SK-N-SH (cell line): ENCODE measurements around the gene IGFBP7. TPM values are rescaled to one million over a fixed set of nuclear protein-coding genes. Genes with fewer than 3 reads are reported as not detected.
A peak's percentile ranks its signal among the peaks of the same experiment; 100 is the strongest.

Experiments used
- CTCF ChIA-PET: fragments of 300-600, 350-600 bp; formaldehyde crosslinking; extraction: SDS; loops from one replicate; lab custom pipeline; 2021; lab: Yijun Ruan, JAX
- POLR2A ChIA-PET: fragments of 350-600 bp; sonication (Branson Sonifier 250); formaldehyde crosslinking; extraction: SDS; loops from one replicate; lab custom pipeline; 2020; ENCODE audit warnings: antibody characterized with exemption, inconsistent platforms; lab: Yijun Ruan, JAX
- DNase-seq: peaks from one replicate; pipeline ENCODE4 v3.0.0; 2012
- H2AFZ ChIP-seq: fragments of 200-600 bp; sonication (generic); 2 replicates; pipeline ENCODE4 v1.8.1; 2016; ENCODE audit warnings: antibody characterized with exemption, mild to moderate bottlenecking, low read depth
- H3F3A ChIP-seq: fragments of 200-600 bp; sonication (generic); replicated peaks from 2 replicates; pipeline ENCODE3; 2016; ENCODE audit warnings: antibody characterized with exemption, mild to moderate bottlenecking; ENCODE audit not compliant: insufficient read depth
- H3K27ac ChIP-seq, 2 experiments: fragments of 200-500 bp in 1 of 2; fragments of 200-600 bp in 1 of 2; sonication (Bioruptor generic) in 1 of 2; sonication (generic), shearing (Covaris generic) in 1 of 2; 2 replicates each; pipeline versions ENCODE4 v1.5.1 to v1.6.1; 2014 to 2016; ENCODE audit warnings: low read depth in 2 of 2, inconsistent platforms in 1 of 2, low read length in 1 of 2, mild to moderate bottlenecking in 1 of 2, mixed read lengths in 1 of 2
- H3K27me3 ChIP-seq: fragments of 200-600 bp; sonication (generic), shearing (Covaris generic); 2 replicates; pipeline ENCODE4 v1.6.1; 2016; ENCODE audit warnings: mixed run types; ENCODE audit not compliant: insufficient read depth
- H3K36me3 ChIP-seq, 2 experiments: fragments of 200-500 bp in 1 of 2; fragments of 200-600 bp in 1 of 2; sonication (Bioruptor generic) in 1 of 2; sonication (generic) in 1 of 2; replicated peaks in 1 of 2; 2 replicates each; pipeline versions ENCODE3 to v1.5.1; 2014 to 2016; ENCODE audit warnings: low read length in 1 of 2, mild to moderate bottlenecking in 1 of 2; ENCODE audit not compliant: insufficient read depth in 2 of 2, control insufficient read depth in 1 of 2
- H3K4me1 ChIP-seq, 2 experiments: fragments of 200-500 bp in 1 of 2; fragments of 200-600 bp in 1 of 2; sonication (Bioruptor generic) in 1 of 2; sonication (generic), shearing (Covaris generic) in 1 of 2; 2 replicates each; pipeline versions ENCODE4 v1.5.1 to v1.6.1; 2014 to 2016; ENCODE audit warnings: low read depth in 1 of 2, low read length in 1 of 2, mixed run types in 1 of 2; ENCODE audit not compliant: insufficient read depth in 2 of 2, control insufficient read depth in 1 of 2
- H3K4me2 ChIP-seq: fragments of 200-600 bp; sonication (generic), shearing (Covaris generic); 2 replicates; pipeline ENCODE4 v1.6.1; 2017; ENCODE audit warnings: mixed run types
- H3K4me3 ChIP-seq, 2 experiments: fragments of 200-500 bp in 1 of 2; fragments of 200-600 bp in 1 of 2; sonication (Bioruptor generic) in 1 of 2; sonication (generic), shearing (Covaris generic) in 1 of 2; 2 replicates each; pipeline versions ENCODE4 v1.5.1 to v1.8.1; 2014 to 2016; ENCODE audit warnings: low read depth in 2 of 2, inconsistent platforms in 1 of 2, low read length in 1 of 2, mild to moderate bottlenecking in 1 of 2, mixed read lengths in 1 of 2, moderate library complexity in 1 of 2
- H3K79me2 ChIP-seq: fragments of 200-600 bp; sonication (generic); 2 replicates; pipeline ENCODE4 v1.8.1; 2017; ENCODE audit warnings: mild to moderate bottlenecking; ENCODE audit not compliant: insufficient read depth
- H3K9ac ChIP-seq: fragments of 200-600 bp; sonication (generic); 2 replicates; pipeline ENCODE4 v1.6.1; 2017; ENCODE audit warnings: mixed run types
- H3K9me2 ChIP-seq: fragments of 200-600 bp; sonication (generic); 2 replicates; pipeline ENCODE4 v1.6.1; 2017; ENCODE audit warnings: mixed run types
- H3K9me3 ChIP-seq: fragments of 200-600 bp; sonication (generic); 2 replicates; pipeline ENCODE4 v1.6.1; 2017; ENCODE audit warnings: mixed run types, mild to moderate bottlenecking, moderate library complexity
- H4K20me1 ChIP-seq: fragments of 200-600 bp; sonication (generic); 2 replicates; pipeline ENCODE4 v1.6.1; 2017; ENCODE audit warnings: mild to moderate bottlenecking, mixed run types; ENCODE audit not compliant: insufficient read depth
- CHD2 ChIP-seq: fragments of 150-350 bp; IDR thresholded peaks from 2 replicates; pipeline ENCODE4 v1.6.1; 2018; ENCODE audit warnings: low read length; ENCODE audit not compliant: partially characterized antibody
- CTCF ChIP-seq: fragments of 200-600 bp; sonication (generic); IDR thresholded peaks from 2 replicates; pipeline ENCODE4 v1.6.1; 2017; ENCODE audit warnings: antibody characterized with exemption, mild to moderate bottlenecking, moderate library complexity
- FOSL2 ChIP-seq: IDR thresholded peaks from 2 replicates; pipeline ENCODE4 v1.4.0; 2012; ENCODE audit warnings: low read depth, mild to moderate bottlenecking, moderate library complexity, borderline replicate concordance
- FOXJ3 ChIP-seq: sonication (generic); formaldehyde crosslinking; IDR thresholded peaks from 2 replicates; pipeline ENCODE4 v1.5.1; 2020; ENCODE audit warnings: mild to moderate bottlenecking, missing genetic modification reagents
- IRF3 ChIP-seq: fragments of 150-350 bp; IDR thresholded peaks from 2 replicates; pipeline ENCODE4 v1.6.1; 2016; ENCODE audit warnings: mild to moderate bottlenecking, low read depth, low read length
- MXI1 ChIP-seq: IDR thresholded peaks from 2 replicates; pipeline ENCODE4 v1.6.1; 2012; ENCODE audit warnings: mild to moderate bottlenecking, low read depth, low read length, improper control_type of control experiment
- NRF1 ChIP-seq: IDR thresholded peaks from 2 replicates; pipeline ENCODE4 v1.6.1; 2012; ENCODE audit warnings: low read depth, mild to moderate bottlenecking, low read length
- RAD21 ChIP-seq: IDR thresholded peaks from 2 replicates; pipeline ENCODE4 v1.6.1; 2012; ENCODE audit warnings: mild to moderate bottlenecking, low read length
- RFX5 ChIP-seq: IDR thresholded peaks from 2 replicates; pipeline ENCODE4 v1.6.1; 2012; ENCODE audit warnings: mild to moderate bottlenecking, improper control_type of control experiment, low read length
- RXRA ChIP-seq: IDR thresholded peaks from 2 replicates; pipeline ENCODE4 v1.4.0; 2012; ENCODE audit warnings: low read depth, mild to moderate bottlenecking, borderline replicate concordance
- TAF1 ChIP-seq: IDR thresholded peaks from 2 replicates; pipeline ENCODE4 v1.6.1; 2012; ENCODE audit warnings: low read depth, mild to moderate bottlenecking, low read length, moderate library complexity, borderline replicate concordance
- TCF12 ChIP-seq: IDR thresholded peaks from 2 replicates; pipeline ENCODE4 v1.4.0; 2012
- TEAD4 ChIP-seq: IDR thresholded peaks from 2 replicates; pipeline ENCODE4 v1.4.0; 2012; ENCODE audit warnings: mild to moderate bottlenecking, borderline replicate concordance; ENCODE audit not compliant: insufficient read depth
- USF1 ChIP-seq: IDR thresholded peaks from 2 replicates; pipeline ENCODE4 v1.4.0; 2012; ENCODE audit warnings: low read depth, borderline replicate concordance
- USF2 ChIP-seq: fragments of 150-350 bp; IDR thresholded peaks from 2 replicates; pipeline ENCODE4 v1.6.1; 2017; ENCODE audit warnings: antibody characterized with exemption, low read length, low read depth, borderline replicate concordance
- ZBTB33 ChIP-seq: IDR thresholded peaks from 2 replicates; pipeline ENCODE4 v1.4.0; 2012; ENCODE audit warnings: low read depth, borderline replicate concordance
- WGBS: methylation state at CpG from one replicate; pipeline ENCODE4 v1.1.6; 2017; ENCODE audit warnings: low lambda C conversion rate; 5-methylcytosine and 5-hydroxymethylcytosine counted together
- polyA plus RNA-seq, 3 experiments: library from polyadenylated mRNA; depleted of rRNA; stranded (reverse); fragments of >200 nt; gene quantifications; 2 replicates each; pipeline ENCODE4 v1.2.3, GENCODE V29; 2012

IGFBP7 gene
- polyA plus RNA-seq, 1 of the 3 experiments (the other 2 are of a cell fraction), result 0.38 TPM

- peaks cover 0 to 4% of the 10 kb centered on the region in 2 experiments; a peak in 1 of 4 replicates for H3K4me1 ChIP-seq
- ChIA-PET POLR2A (no interaction called here), CTCF (no interaction called here)
- no peak overlapping the region for H3K4me3 ChIP-seq
- DNase-seq, result no peak
- WGBS, result 85% methylated on average over 5 of the region's 5 CpGs
- no peaks in the 10 kb centered on the region for H4K20me1 ChIP-seq
- H3F3A ChIP-seq, result peaks cover 43% of the 10 kb centered on the region
- H3K4me2 ChIP-seq, result no peak overlapping the region
- H3K36me3 ChIP-seq, result peaks cover 81 to 86% of the 10 kb centered on the region in 2 experiments
- H3K9ac ChIP-seq, result no peak overlapping the region
- no peaks in the 10 kb centered on the region for H3K27me3 ChIP-seq
- H2AFZ ChIP-seq, result no peak overlapping the region
- H3K9me2 ChIP-seq, result no peaks in the 10 kb centered on the region
- no peaks in the 10 kb centered on the region for H3K9me3 ChIP-seq
- peak overlapping the region in 1 of 2 experiments; percentile 68; a peak in 2 of 4 replicates for H3K27ac ChIP-seq
- H3K79me2 ChIP-seq, result peaks cover 35% of the 10 kb centered on the region; the same call in 1 of the 2 replicates
- TF ChIP-seq TCF12 (no peak), FOSL2 (peak; percentile 24; the same call in 1 of the 2 replicates)
- TF ChIP-seq, all 33 proteins: peak for 1
Observed at GRCh38 chr4:57020467-57021101, 89.6 kb downstream of the IGFBP7 start.

GRCh38 chr4:57018980-57019379 is 91.2 kb downstream of the IGFBP7 start:
- peaks cover 30% of the 10 kb centered on the region for H3K79me2 ChIP-seq
- no peak for DNase-seq
- H3K4me3 ChIP-seq, result no peak overlapping the region
- ChIA-PET POLR2A (no interaction called here), CTCF (no interaction called here)
- H3K4me2 ChIP-seq, result no peak overlapping the region
- peaks cover 81 to 82% of the 10 kb centered on the region in 2 experiments for H3K36me3 ChIP-seq
- H3F3A ChIP-seq, result peaks cover 47% of the 10 kb centered on the region
- H3K9me3 ChIP-seq, result no peaks in the 10 kb centered on the region
- no peak overlapping the region for H2AFZ ChIP-seq
- no peaks in the 10 kb centered on the region for H3K27me3 ChIP-seq
- TF ChIP-seq USF2 (no peak), RAD21 (no peak), FOXJ3 (CRISPR knock-in tag) (no peak), CTCF (no peak; the same call in 1 of the 2 replicates), FOSL2 (no peak), IRF3 (no peak), RFX5 (no peak), TCF12 (no peak), NRF1 (no peak), CHD2 (no peak), TEAD4 (no peak), USF1 (no peak), MXI1 (no peak), TAF1 (no peak), RXRA (no peak), ZBTB33 (no peak)
- TF ChIP-seq, all 33 proteins: peak for 0
- Histone ChIP-seq H3K4me1 (peaks cover 0 to 4% of the 10 kb centered on the region in 2 experiments; a peak in 1 of 4 replicates), H3K9me2 (no peaks in the 10 kb centered on the region), H4K20me1 (no peaks in the 10 kb centered on the region), H3K27ac (peak overlapping the region in 1 of 2 experiments; percentile 68; a peak in 1 of 4 replicates), H3K9ac (no peak overlapping the region)
